Activated CD8-positive, alpha-beta memory T cell treated with anti-CD3 and anti-CD28 coated beads for 4 hours (primary cell): ENCODE results near the gene RPL14.
"Not testable (repeated sequence)": the region's sequence is repeated elsewhere in the genome, so short reads cannot be mapped to it uniquely, and the experiment has no call there.

ENCODE experiments used
- DNase-seq, 2 donors: peaks; one replicate each; pipeline ENCODE4 v3.0.0-alpha.2; 2020; ENCODE audit warnings: low read depth in 2 of 2

Gene RPL14

GRCh38 chr3:40456940-40457823, at the start of gene RPL14:
Gene RPL14 (plus strand): TSS chr3:40457339. CDS start chr3:40457472, 133 bp downstream.
- peak; percentile 90 to 91 for DNase-seq

DNA sequence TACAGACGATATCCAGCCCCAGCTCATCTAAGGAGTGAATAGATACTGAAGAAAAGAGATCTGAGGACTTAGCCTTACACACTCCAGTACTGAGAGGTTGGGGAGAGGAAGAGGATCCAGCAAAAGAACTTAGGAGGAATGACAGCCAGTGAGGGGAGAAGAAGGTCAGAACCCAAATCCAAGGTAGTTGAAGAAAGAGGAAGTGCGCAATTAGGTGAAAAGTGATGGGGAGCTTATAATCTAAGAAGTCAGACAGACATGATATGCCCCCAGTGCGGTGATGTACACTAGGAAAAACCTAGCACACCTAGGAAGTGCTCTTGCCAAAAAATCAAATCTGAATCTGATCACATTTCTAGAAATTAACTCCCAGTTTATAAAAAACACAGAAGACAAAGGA, 49.5 kb upstream of the RPL14 start:
- DNase-seq: no peak

DNA sequence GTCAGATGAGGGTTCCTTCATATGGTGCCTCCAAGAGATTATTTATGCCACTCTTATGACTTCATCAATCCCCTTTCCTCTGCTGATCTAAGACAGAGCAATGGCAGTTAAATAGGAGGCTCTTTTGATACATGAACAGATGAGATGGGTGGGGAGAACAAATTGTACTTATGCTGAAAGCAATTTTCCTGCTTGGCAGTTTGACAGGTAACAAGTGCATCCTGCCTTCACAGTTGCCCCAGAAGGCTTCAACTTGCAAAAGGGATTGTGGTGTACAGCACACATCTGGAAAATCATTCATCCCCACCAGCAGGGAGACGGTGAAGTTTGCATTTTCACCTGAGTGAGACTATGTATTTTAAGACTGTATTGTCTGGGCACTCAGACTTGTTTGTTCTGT, 42.9 kb upstream of the RPL14 start:
- DNase-seq: no peak

DNA sequence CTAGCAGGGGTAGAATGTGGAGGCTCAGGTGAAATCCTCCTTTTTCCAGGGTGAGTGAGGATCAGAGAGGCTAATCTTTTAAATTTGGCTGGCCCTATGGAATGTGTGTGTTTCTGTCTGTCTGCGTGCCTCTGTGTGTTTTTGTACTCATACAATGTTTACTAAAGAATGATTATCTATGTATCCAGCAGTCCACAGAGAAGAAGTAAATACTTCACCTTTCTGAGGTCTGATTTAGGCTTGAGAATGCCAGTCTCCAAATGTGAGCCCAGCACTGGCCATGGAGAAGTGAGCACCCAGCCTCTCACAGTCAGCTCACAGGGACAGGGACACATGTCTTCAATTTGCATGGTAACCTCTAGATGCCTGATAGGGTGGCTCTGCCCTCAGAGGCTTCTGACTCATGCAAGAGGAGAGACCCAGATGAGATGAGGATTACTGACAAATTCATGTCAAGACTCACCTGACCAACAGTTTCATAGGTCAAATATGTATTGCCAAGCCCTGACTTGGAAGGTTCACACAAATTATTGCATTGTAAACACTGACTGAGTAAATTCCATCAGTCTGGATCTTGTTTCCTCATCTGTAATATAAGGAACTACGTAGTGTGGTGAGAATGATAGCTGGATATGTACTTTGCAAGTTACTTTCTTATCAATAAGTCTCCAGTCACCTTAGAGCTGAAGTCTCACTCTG, 39.1 kb upstream of the RPL14 start:
- DNase-seq: no peak

DNA sequence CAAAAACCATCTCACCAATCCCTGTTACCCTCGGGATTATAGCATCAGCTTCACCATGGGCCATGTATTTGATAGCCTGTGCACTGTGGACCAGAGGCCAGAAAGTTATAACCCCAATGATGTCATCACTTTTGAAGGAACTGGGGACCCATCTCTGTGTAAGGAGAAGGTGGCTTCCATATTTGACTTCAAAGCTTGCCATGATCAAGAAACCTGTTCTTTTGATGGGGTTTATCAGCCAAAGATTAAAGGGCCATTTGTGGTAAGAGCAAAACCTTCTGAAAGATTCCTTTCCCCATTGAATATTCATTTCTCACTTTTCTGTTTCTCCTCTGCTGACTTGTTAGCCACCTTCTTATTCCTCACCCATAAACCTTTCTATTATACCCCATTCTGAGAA, 34.3 kb upstream of the RPL14 start:
- DNase-seq: no peak

GRCh38 chr3:40427045-40427669, 30.0 kb upstream of the RPL14 start:
- no peak for DNase-seq

DNA sequence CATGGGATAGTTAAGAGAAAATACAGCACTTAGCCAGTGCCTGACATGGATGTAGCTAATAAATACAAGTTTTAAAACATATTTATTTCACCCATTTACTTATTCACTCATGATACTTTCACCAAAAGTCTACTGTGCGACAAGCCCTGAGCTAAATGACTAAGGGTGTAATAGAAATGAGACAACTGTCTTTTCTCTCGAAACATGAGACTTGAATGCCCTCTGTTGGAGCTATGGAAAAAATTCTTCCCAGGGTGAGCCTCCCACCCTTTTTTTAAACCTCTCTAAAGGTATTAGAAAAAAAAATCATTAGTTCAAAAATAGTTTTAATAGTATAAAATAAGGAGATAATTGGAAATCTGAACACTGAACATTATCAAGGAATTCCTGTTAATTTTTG, 24.3 kb upstream of the RPL14 start:
- DNase-seq: no peak

DNA sequence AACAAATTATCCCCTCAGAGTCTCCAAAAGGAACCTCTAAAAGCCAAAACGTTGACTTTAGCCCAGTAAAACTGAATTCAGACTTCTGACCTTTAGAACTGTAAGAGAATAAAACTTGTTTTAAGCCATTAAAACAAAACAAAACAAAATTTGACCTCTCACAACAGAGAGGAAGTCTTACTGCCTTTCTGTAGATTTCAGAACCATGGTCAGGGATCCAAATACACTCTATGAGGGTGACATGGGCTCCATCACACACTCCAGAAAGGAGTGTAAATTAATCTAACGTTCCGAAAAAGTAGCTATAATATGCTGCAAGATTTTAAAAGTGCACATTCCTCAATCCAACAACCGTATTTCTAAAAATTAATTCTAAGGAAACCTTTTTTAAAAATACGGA, 19.2 kb upstream of the RPL14 start:
- no peak for DNase-seq

DNA sequence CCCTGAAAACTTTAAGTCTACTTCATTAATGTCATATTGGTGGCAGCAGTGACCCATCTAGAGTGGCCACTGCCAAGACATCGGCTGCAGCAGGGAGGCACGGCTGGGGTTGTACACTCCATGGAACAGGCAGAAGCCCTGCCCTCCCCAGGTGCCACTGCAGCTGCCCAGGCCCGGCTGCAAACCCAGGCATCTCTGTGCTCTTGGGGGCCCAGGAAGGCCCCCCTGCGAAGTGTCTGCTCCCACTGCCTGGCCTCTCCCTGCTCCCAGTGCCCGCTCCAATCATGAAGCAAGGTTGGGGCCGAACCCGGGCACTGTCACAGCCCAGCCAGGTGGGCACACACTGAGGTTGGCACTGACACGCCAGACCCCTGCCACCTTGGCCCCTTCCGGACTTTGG, 12.1 kb upstream of the RPL14 start:
- DNase-seq: no peak

DNA sequence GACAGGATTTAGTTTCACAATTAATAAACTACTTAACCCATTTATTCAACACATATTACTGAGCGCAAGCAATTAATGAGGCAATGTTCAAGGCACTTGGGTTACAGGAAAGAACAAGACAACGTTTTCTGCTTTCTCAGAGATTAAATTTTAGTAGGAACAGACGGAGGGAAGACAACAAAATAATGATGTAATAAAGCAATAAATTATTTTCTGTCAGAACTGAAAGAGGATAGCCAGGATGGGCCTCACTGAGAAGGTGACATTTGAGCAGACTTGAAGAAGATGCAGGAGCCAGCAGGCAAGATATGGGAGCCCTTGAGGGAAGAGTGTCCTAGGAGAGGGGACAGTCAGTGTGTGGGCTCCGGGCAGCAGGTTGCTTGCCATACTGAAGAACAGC, 11.3 kb upstream of the RPL14 start:
- no peak for DNase-seq

DNA sequence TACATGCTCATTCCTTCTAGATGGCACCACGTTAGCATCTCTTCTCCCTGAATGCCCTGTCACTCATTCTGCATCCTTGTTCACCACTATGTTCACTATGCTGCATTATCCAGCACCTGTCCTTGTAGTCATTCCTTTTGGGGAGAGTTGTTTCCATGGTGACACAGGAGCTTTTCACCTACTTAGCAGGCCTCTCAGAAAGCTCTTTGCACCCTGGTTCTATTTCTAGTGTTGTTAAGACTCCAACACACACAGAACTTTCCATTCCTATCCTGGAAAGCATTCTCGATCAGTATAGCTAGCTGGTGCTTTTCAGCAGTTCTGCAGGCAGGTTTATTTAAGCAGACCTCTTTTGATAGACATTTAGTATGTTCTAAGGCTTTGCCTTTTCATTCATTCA, 6.7 kb upstream of the RPL14 start:
- DNase-seq: no peak

DNA sequence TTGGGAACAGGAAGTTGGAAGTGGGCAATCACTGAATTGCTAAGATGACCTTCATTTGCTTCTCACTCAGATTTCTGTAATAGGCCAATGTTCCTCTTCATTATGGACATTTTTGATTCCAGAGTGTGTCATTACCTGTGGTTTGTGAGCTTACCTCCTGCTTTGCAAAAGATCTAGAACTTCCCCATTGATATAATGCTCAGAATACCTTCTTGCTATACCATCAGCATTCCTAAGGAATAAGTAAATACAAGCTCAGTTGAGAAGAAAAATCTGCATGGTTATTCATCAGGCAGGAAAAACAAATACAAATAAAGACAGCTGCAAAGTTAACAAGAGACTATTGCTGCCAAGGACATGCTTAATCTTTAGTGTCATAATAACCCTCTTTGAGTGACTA, 5.6 kb upstream of the RPL14 start:
- DNase-seq: no peak

- DNase-seq: no peak
These were observed 5.1 kb upstream of the RPL14 start for GRCh38 chr3:40452057-40452456.

- no peak for DNase-seq
These were observed 4.6 kb upstream of the RPL14 start for GRCh38 chr3:40452562-40452875.

GRCh38 chr3:40452876-40453730, 4.0 kb upstream of the RPL14 start:
- DNase-seq: peak; percentile 88 to 94

GRCh38 chr3:40453933-40454332, 3.2 kb upstream of the RPL14 start:
- DNase-seq: no peak

DNA sequence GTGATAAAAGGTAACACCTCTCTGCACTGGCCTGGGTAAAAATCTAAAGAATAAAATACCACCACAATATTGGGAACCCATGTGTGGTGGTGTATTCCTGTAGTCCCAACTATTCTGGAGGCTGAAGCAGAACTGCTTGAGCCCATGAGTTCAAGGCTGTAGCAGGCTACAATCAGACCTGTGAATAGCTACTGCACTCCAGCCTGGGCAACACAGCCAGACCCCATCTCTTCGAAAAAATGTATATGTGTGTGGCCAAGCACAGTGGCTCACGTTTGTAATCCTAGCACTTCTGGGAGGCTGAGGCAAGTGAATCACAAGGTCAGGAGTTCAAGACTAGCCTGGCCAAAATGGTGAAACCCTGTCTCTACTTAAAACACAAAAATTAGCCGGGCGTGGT, 1.8 kb upstream of the RPL14 start:
- DNase-seq: no peak

- DNase-seq: no peak
These were observed 730 bp upstream of the RPL14 start for GRCh38 chr3:40456279-40456939.

DNA sequence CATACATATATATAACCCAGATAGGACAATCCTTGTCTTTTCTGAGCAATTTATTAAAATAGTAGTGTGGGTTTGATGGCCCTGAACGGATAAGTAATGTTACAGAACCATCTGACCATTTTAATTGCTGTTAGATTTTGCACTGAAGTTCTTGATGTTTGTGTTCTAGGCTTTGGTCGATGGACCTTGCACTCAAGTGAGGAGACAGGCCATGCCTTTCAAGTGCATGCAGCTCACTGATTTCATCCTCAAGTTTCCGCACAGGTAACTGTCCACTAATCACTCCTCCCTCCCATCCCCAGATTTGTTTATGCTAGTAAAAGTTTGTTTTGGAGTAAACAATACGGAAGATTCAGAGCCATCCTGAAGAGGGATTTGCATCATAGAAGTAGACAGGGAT, 1.3 kb downstream of the RPL14 start:
- DNase-seq: no peak

DNA sequence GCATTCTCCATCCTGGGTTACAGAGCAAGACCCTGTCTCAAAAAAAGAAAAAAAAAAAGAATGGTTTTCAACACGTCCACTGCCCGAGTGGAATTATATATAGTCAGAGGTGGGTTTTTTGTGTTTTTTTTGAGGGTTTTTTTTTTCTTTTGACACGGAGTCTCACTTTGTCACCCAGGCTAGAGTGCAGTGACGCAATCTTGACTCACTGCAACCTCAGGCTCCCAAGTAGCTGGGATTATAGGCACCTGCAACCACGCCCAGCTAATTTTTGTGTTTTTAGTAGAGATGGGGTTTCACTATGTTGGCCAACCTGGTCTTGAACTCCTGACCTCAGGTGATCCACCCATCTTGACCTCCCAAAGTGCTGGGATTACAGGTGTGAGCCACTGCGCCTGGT, 3.3 kb downstream of the RPL14 start:
- DNase-seq: not testable (repeated sequence)

- no peak for DNase-seq
These were observed 4.0 kb downstream of the RPL14 start for GRCh38 chr3:40461161-40461560.
